OCI-M2 (cell line): Measurements from ENCODE around the gene LSP1.

Source experiments
- DNase-seq: peaks from one replicate; lab custom pipeline; 2025; ENCODE audit not compliant: unreplicated experiment; lab: John Stamatoyannopoulos, UW

The LSP1 gene

DNA sequence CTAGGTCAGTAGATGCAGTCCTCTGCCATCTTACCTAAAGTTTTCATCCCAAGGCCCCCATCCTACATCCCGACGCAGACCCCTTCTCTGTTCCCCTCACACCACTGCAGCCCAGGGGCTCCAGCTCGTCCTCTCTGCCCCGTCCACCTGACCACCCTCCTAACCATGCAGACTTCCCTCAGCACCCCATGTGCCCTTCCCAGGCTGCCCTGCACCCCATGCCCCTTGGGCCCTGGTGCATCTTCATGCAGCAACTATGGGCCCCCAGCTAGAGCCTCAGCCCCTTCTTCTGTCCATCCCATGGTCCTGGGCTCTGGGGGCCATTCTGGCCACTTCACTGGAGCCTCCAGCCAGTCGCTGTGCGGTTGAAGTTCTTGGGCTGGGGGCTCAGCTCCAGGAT is 35.9 kb downstream of the LSP1 start:
- no peak for DNase-seq

- DNase-seq, result no peak
Observed at GRCh38 chr11:1889224-1889930, 36.5 kb downstream of the LSP1 start.

- no peak for DNase-seq
Observed at GRCh38 chr11:1889941-1890855, 37.3 kb downstream of the LSP1 start.

DNA sequence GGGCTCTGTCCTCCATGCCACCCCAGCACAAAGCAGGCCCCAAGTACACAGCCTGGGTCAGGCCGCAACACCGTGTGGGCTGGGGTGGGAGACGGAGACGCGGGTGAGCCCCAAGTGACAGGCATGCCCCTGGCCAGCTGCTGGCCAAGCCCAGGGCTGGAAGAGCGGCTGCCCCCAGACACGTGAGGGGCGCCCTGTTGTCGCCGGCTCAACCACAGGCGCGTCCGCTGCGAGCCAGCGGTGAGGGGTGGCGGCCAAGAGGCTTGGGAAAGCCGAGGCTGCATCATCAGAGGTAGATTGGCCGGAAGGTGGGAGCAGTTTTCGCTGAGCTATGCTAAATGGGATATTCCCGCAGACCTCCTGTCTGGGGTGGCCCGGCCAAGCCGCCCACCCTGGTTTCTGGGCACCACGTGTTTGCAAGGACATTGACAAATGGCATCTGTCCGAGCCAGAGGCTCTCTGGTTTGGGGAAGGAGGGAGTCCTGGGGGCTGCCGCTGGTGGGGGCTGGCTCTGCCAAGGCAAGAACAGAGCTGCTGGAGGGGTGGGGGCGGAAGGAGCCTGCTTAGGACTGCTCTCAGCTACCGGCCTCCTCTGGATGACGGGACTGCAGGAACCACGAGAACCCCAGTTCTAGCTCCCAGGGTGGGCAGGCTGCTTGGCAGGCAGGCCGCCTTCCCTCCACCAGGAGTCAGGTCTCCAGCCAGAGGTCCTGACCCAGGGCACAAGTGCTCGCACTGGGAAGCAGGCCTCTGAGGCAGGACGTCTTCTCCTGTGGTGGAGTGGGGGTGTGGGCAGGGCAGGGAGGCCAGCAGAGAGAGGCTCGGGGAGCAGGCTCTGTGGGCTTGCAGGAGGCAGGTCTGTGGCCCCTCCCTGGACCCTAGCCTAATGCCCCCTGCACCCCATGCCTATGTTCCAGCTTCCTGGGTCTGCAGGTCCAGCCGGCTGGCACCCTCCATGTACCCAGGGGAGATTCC is 38.3 kb downstream of the LSP1 start:
- DNase-seq, result no peak

DNA sequence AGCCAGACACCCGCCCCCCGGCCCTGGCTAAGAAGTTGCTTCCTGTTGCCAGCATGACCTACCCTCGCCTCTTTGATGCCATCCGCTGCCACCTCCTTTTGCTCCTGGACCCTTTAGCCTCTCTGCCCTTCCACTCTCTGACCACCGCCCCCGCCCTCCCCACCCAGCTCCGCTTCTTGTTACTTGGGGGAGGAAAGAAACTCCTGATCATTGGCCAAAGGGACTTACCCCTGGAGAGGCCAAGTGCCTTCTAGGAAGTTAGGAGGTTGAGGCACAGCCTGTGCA is 38.9 kb downstream of the LSP1 start, which contains the start of gene PRR33:
TSS of gene PRR33 (minus strand) at position 65 of the 285 bp plus-strand sequence. CDS start 1,311 bp downstream, outside the sequence.
- DNase-seq, result no peak

GRCh38 chr11:1892116-1892515 is 39.2 kb downstream of the LSP1 start:
- DNase-seq, result no peak

DNA sequence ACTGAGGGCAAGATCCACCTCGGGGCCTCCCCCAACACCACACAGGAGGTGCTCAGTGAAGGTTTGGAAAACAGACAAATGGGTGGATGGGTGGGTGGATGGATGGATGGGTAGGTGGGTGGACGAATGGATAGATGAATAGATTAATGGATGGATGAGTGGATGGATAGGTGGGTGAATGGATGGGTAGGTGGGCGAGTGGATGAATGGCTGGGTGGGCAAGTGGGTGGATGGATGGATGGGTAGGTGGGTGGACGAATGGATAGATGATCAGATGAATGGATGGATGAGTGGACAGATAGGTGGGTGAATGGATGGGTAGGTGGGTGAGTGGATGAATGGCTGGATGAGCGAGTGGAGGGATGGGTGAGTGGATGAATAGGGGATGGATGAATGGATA is 39.7 kb downstream of the LSP1 start:
- DNase-seq, result no peak

DNA sequence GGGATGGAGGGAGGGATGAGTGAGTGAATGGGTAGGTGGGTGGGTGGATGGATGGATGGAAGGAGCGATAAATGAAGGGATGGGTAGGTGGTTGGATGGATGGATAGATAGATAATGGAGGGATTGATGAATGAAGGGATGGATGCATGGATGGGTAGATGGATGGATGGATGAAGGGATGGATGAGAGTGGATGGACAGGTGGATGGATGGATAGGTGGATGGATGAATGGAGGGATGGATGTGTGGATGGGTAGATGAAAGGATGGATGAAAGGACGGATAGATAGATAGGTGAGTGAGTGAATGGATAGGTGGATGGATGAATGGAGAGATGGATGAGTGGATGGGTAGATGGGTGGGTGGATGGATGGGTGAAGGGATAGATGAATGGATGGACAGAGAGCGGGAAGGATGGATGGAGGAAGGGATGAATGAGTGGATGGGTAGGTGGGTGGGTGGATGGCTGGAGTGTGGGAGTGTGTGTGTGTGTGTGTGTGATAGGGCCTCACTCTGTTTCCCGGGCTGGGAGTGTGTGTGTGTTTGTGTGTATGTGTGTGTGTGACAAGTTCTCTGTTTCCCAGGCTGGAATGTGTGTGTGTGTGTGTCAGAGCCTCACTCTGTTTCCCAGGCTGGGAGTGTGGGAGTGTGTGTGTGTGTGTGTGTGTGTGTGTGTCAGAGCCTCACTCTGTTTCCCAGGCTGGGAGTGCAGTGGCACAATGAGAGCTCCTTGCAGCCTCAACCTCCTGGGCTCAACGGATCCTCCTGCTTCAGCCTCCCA is 40.9 kb downstream of the LSP1 start:
- DNase-seq, result no peak

GRCh38 chr11:1894759-1895158 is 41.9 kb downstream of the LSP1 start:
- no peak for DNase-seq

GRCh38 chr11:1896468-1896867 is 43.6 kb downstream of the LSP1 start:
- no peak for DNase-seq

- DNase-seq, result no peak
Observed at GRCh38 chr11:1896923-1897322, 44.0 kb downstream of the LSP1 start.

GRCh38 chr11:1899090-1899489 is 46.2 kb downstream of the LSP1 start:
- no peak for DNase-seq

GRCh38 chr11:1899686-1900085 is 46.8 kb downstream of the LSP1 start:
- no peak for DNase-seq

DNA sequence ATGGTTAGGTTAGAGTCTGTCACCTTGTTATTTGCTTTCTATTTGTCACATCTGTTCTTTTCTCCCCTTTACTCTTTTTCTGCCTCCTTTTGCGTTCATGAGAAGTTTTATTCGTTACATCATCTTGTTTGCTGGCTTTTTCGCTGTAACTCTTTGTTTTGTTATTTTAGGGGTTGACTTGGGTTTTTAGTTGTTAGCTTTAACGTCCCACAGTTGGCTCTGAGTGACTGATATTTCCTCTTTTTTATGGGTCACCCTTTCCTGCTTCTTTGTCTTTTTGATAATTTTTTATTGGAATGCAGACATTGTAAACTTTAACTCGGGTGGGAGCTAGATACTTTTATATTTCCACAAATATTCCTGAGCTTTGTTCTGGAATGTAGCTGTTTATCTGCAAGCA is 53.3 kb downstream of the LSP1 start:
- no peak for DNase-seq

DNA sequence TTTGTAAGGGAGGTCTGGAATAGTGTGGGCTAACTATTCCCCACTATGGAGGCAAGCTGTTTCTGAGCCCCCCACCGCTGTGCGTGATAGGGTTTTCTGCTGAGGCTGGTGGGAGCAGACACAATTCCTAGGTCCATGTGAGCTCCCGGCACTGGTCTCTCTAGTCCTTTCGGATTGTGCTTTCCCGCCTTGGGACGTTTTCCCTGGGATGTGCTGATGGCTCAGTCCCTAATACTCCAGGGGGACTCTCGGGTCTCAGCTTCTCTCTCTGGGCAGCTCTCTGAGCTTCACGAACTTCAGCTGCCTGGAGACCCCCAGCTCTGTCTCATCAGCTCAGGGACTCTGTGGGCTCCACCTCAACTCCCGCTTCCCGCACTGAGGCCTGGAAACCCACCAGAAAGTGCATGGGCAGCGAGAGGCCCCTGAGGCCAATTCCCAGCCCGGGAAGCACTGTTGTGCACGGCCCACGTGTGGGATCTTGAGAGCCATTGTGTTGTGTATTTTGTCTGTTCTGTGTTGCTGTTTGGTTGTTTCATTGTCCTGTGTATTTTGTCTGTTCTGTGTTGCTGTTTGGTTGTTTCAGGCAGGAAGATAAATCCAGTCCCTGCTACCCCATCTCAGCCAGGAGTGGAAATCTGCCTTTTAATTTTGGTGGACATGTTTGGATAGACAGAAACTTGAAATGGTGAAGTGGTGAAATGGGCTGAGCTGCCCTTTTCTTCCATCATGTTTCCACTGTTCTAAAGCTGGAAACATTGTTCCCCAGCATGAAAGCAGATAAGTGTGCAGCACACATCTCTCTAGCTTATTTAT is 53.9 kb downstream of the LSP1 start:
- no peak for DNase-seq

GRCh38 chr11:1908618-1909017 is 55.7 kb downstream of the LSP1 start:
- DNase-seq, result no peak

GRCh38 chr11:1909524-1909923 is 56.6 kb downstream of the LSP1 start:
- DNase-seq, result no peak

DNA sequence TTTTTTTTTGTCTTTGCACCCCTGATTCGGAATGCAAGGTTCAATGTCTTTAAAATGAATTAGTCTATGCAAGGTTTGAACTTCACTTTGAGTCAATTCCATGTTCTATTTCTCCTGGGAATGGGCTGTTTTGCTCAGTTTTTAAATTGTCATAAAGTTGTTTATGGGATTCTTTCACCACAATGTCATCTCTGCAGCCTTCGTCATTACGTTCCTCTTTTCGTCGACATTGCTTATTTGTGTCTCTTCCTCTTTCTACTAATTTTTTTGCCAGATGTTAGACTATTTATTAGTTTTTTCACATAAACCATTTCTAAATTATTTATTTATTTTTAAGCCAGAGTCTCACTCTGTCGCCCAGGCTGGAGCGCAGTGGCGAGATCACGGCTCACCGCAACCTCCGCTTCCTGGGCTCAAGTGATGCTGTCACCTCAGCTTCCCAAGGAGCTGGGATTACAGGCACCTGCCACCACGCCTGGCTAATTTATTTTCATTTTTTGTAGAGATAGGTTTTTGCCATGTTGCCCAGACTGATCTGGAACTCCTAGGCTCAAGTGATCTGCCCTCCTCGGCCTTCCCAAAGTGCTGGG is 59.5 kb downstream of the LSP1 start:
- no peak for DNase-seq
